ENCODE results near the gene HDAC9. TPM values are rescaled to one million over a fixed set of nuclear protein-coding genes. Genes with fewer than 3 reads are reported as not detected.

HDAC9 gene
- total RNA-seq, 1 experiment from 2014 or later: 4.3 TPM

- no peak for TF ChIP-seq EZH2phosphoT487 (IDR thresholded peaks at IDR 0.05; ENCODE audit: borderline replicate concordance)
- TF ChIP-seq SP1 (IDR thresholded peaks at IDR 0.05; ENCODE audit: low read depth): no peak
- no peak for TF ChIP-seq EZH2 (IDR thresholded peaks at IDR 0.05)
- no peak for TF ChIP-seq ZFX (IDR thresholded peaks at IDR 0.05)
- no peak for TF ChIP-seq EGR1 (IDR thresholded peaks at IDR 0.05; ENCODE audit: low read depth)
- no peak for TF ChIP-seq JUND (IDR thresholded peaks at IDR 0.05)
These were observed 127.8 kb downstream of the HDAC9 start (continued) for GRCh38 chr7:18623389-18623788.

GRCh38 chr7:18624459-18624858 lies 128.9 kb downstream of the HDAC9 start:
- H3K9me2 ChIP-seq (ENCODE audit: insufficient read depth): no peaks in the 10 kb centered on the region
- H2AFZ ChIP-seq (ENCODE audit: low read depth, low read length, poor library complexity, severe bottlenecking): no peak overlapping the region
- H3K79me2 ChIP-seq (ENCODE audit: insufficient read depth, low read length): no peaks in the 10 kb centered on the region
- intact Hi-C loops (cut with micrococcal nuclease): no loop called here
- no peak overlapping the region for H3K4me2 ChIP-seq (ENCODE audit: low read length)
- POLR2A ChIA-PET: no interaction called here
- H3K4me1 ChIP-seq (ENCODE audit: control insufficient read depth in 1 of 2, insufficient read depth in 2 of 2, low read length in 2 of 2): no peaks in the 10 kb centered on the region
- no peaks in the 10 kb centered on the region for H3K36me3 ChIP-seq (ENCODE audit: control insufficient read depth in 1 of 2, insufficient read depth in 2 of 2, low read length in 2 of 2)
- CTCF ChIA-PET: no interaction called here
- H3K27ac ChIP-seq (ENCODE audit: low read depth, low read length): no peak overlapping the region
- ATAC-seq (no peak), DNase-seq (ENCODE audit: low read depth, low spot score) (no peak)
- RAD21 ChIA-PET (ENCODE audit: low non-redundant PET in 1 of 2, low total read pairs in 2 of 2, uncharacterized antibody in 2 of 2, unreplicated experiment in 2 of 2): no interaction called here
- no peak for TF ChIP-seq POLR2AphosphoS5 (IDR thresholded peaks at IDR 0.05; ENCODE audit: low read depth, low read length)
- no peak for TF ChIP-seq REST (IDR thresholded peaks at IDR 0.05; ENCODE audit: low read depth)
- no peak for TF ChIP-seq EZH2 (IDR thresholded peaks at IDR 0.05)
- TF ChIP-seq RAD21 (IDR thresholded peaks at IDR 0.05; ENCODE audit: low read depth): no peak
- no peak for TF ChIP-seq ZNF274 (IDR thresholded peaks at IDR 0.05; ENCODE audit: low read depth, low read length)
- no peak for TF ChIP-seq JUND (IDR thresholded peaks at IDR 0.05)
- TF ChIP-seq ELF1 (IDR thresholded peaks at IDR 0.05; ENCODE audit: borderline replicate concordance, low read depth): no peak
- no peak for TF ChIP-seq ZBTB33 (IDR thresholded peaks at IDR 0.05; ENCODE audit: extremely low read depth, insufficient replicate concordance, low read length)
- no peak for TF ChIP-seq FOSL1 (IDR thresholded peaks at IDR 0.05; ENCODE audit: low read depth)
- TF ChIP-seq POLR2A (IDR thresholded peaks at IDR 0.05; ENCODE audit: borderline replicate concordance, extremely low read depth, insufficient read depth, insufficient read length): no peak
- TF ChIP-seq ZFX (IDR thresholded peaks at IDR 0.05): no peak
- TF ChIP-seq SRF (IDR thresholded peaks at IDR 0.05; ENCODE audit: low read depth): no peak
- no peak overlapping the region for H3K9ac ChIP-seq (ENCODE audit: low read length)
- BruUV-seq (replicated peaks): no TSS peak
- no peaks in the 10 kb centered on the region for H4K20me1 ChIP-seq (ENCODE audit: insufficient read depth)
- H3K4me3 ChIP-seq (replicated peaks in 1 of 2; ENCODE audit: low read depth in 1 of 2, low read length in 2 of 2): no peak overlapping the region
- no peaks in the 10 kb centered on the region for H3K9me3 ChIP-seq (ENCODE audit: control insufficient read depth in 1 of 2, insufficient read depth in 1 of 2, low read depth in 1 of 2, low read length in 2 of 2)
- H3K27me3 ChIP-seq (ENCODE audit: insufficient read depth, low read length): no peaks in the 10 kb centered on the region
